Measurements from ENCODE around the gene SF3B4.

Gene SF3B4

DNA sequence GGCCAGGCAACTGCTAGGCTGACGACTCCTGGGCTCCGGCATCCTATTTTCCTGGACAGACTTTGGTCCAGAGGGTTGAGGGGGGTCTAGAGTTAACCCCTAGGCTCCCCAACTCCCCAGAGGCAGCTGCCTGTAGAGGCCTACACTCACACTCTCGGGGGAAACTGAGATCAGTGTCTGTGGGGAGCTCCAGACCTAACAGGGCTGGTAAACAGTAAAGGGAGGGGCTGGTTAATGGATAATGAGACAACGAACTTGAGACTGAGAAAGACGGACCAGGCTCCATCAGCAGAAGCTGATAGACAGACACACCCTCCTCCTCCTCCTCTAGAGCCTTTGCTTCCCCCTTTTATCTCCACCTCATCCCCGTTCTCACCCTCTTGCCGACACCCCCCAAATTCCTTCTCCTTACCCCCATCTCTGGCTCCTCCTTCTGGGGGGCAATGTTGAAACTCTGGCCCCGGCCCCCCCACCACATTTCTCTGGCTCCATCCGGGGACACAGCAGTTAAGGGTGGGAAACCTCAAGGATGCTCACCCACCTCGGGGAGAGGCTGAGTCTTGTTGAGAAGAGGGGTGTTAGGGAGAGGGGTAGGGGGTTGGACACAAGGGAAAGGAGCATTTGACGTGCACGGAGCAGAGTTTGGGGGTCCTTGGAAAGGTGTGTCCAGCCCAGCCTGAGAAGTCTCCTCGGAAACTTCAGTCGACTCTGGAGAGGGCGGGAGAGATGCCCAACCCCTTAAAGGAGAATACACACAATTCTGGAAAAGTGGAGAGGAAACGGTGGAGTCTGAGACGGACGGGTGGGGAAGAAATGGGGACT is 8.8 kb upstream of the SF3B4 start, which contains the start of gene MTMR11:
TSS of gene MTMR11 (minus strand) at position 710 of the 822 bp plus-strand sequence. CDS start at position 478, 232 bp downstream.
- ATAC-seq (ENCODE audit: insufficient read depth, low read depth) (no peak), DNase-seq (no peak)
- H3K27me3 ChIP-seq (ENCODE audit: insufficient read depth, low read length, poor library complexity), result no peaks in the 10 kb centered on the region
- no peak within 1 kb of the TSS for H3K4me2 ChIP-seq (ENCODE audit: insufficient read depth, low read length)
- H3K4me3 ChIP-seq (ENCODE audit: low read depth in 1 of 2, low read length in 2 of 2), result no peak within 1 kb of the TSS
- H3K27ac ChIP-seq (ENCODE audit: low read length), result no peak within 1 kb of the TSS
- no peak within 1 kb of the TSS for H3K9ac ChIP-seq (ENCODE audit: low read depth, low read length)
- no peaks in the 10 kb centered on the region for H3K36me3 ChIP-seq (ENCODE audit: insufficient read depth, low read length)
- H3K79me2 ChIP-seq (ENCODE audit: insufficient read depth, low read length), result no peaks in the 10 kb centered on the region
- H4K20me1 ChIP-seq (ENCODE audit: insufficient read depth, low read length), result no peaks in the 10 kb centered on the region
- no peak within 1 kb of the TSS for H2AFZ ChIP-seq (ENCODE audit: low read depth, low read length)
- TF ChIP-seq, protein P1, sequence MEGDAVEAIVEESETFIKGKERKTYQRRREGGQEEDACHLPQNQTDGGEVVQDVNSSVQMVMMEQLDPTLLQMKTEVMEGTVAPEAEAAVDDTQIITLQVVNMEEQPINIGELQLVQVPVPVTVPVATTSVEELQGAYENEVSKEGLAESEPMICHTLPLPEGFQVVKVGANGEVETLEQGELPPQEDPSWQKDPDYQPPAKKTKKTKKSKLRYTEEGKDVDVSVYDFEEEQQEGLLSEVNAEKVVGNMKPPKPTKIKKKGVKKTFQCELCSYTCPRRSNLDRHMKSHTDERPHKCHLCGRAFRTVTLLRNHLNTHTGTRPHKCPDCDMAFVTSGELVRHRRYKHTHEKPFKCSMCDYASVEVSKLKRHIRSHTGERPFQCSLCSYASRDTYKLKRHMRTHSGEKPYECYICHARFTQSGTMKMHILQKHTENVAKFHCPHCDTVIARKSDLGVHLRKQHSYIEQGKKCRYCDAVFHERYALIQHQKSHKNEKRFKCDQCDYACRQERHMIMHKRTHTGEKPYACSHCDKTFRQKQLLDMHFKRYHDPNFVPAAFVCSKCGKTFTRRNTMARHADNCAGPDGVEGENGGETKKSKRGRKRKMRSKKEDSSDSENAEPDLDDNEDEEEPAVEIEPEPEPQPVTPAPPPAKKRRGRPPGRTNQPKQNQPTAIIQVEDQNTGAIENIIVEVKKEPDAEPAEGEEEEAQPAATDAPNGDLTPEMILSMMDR (IDR thresholded peaks at IDR 0.05; ENCODE audit: borderline replicate concordance, extremely low read depth, low read length, poor library complexity, severe bottlenecking), result no peak
- TF ChIP-seq EZH2 (IDR thresholded peaks at IDR 0.05; ENCODE audit: borderline replicate concordance, low read depth, low read length, severe bottlenecking), result no peak
- no peaks in the 10 kb centered on the region for H3K9me3 ChIP-seq (ENCODE audit: insufficient read depth, low read length, severe bottlenecking)
- H3K4me1 ChIP-seq (ENCODE audit: insufficient read depth, low read length), result peaks cover 13% of the 10 kb centered on the region

DNA sequence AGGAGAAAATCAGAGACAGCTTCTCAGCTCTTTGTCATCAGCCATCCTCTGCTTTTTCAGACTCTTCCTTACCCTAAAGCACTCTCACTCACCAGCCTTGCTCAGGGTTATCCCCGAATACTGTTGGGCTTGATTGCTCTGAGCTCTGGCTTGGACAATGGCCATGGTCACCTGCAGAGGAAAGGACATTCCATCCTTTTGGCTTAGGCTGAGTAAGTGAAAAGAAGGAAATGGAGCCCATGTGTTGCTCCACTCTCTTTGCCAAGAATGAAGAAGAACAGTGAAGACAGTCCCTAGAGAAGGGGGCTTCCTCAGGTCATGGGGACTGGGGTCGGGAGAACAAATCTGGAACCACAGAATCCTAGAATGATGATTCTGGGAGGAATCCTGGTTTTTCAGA is 6.8 kb upstream of the SF3B4 start:
- no peak for DNase-seq
- no peaks in the 10 kb centered on the region for H3K9me3 ChIP-seq (ENCODE audit: insufficient read depth, low read length, severe bottlenecking)
- no peak overlapping the region for H3K27ac ChIP-seq (ENCODE audit: low read length)
- no peaks in the 10 kb centered on the region for H3K36me3 ChIP-seq (ENCODE audit: insufficient read depth, low read length)
- no peak overlapping the region for H2AFZ ChIP-seq (ENCODE audit: low read depth, low read length)
- no peaks in the 10 kb centered on the region for H4K20me1 ChIP-seq (ENCODE audit: insufficient read depth, low read length)
- H3K4me3 ChIP-seq (ENCODE audit: low read depth in 1 of 2, low read length in 2 of 2), result no peak overlapping the region
- H3K4me1 ChIP-seq (ENCODE audit: insufficient read depth, low read length), result peaks cover 13% of the 10 kb centered on the region
- H3K79me2 ChIP-seq (ENCODE audit: insufficient read depth, low read length), result no peaks in the 10 kb centered on the region
- H3K4me2 ChIP-seq (ENCODE audit: insufficient read depth, low read length), result no peak overlapping the region
- ATAC-seq (ENCODE audit: insufficient read depth, low read depth), result no peak
- TF ChIP-seq, protein P1 (IDR thresholded peaks at IDR 0.05; ENCODE audit: borderline replicate concordance, extremely low read depth, low read length, poor library complexity, severe bottlenecking), result no peak
- TF ChIP-seq EZH2 (IDR thresholded peaks at IDR 0.05; ENCODE audit: borderline replicate concordance, low read depth, low read length, severe bottlenecking), result no peak
- no peaks in the 10 kb centered on the region for H3K27me3 ChIP-seq (ENCODE audit: insufficient read depth, low read length, poor library complexity)
- H3K9ac ChIP-seq (ENCODE audit: low read depth, low read length), result no peak overlapping the region

DNA sequence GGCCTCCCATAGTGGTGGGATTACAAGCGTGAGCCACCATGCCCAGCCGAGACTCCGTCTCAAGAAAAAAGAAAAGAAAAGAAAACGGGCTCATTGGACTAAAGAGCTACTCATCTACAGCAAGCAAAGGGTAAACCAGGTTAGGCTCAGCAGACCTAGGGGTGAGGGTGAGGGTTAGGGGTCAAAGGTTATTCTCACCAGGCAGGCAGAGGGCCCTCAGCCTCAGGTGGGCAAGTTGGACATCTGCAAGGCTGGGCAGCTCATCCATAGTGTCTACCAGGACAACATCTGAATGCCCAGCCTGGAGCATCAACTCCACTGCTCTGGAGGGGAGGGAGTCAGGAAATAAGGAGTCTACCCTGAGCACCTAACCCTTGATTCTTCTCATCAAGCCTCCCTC is 5.6 kb upstream of the SF3B4 start:
- no peaks in the 10 kb centered on the region for H3K27me3 ChIP-seq (ENCODE audit: insufficient read depth, low read length, poor library complexity)
- no peak overlapping the region for H3K4me3 ChIP-seq (ENCODE audit: low read depth in 1 of 2, low read length in 2 of 2)
- H3K36me3 ChIP-seq (ENCODE audit: insufficient read depth, low read length), result no peaks in the 10 kb centered on the region
- no peak overlapping the region for H2AFZ ChIP-seq (ENCODE audit: low read depth, low read length)
- H3K4me2 ChIP-seq (ENCODE audit: insufficient read depth, low read length), result no peak overlapping the region
- no peak for ATAC-seq (ENCODE audit: insufficient read depth, low read depth)
- peaks cover 18% of the 10 kb centered on the region for H3K4me1 ChIP-seq (ENCODE audit: insufficient read depth, low read length)
- H3K27ac ChIP-seq (ENCODE audit: low read length), result no peak overlapping the region
- H3K79me2 ChIP-seq (ENCODE audit: insufficient read depth, low read length), result no peaks in the 10 kb centered on the region
- no peak for DNase-seq
- no peak overlapping the region for H3K9ac ChIP-seq (ENCODE audit: low read depth, low read length)
- no peaks in the 10 kb centered on the region for H4K20me1 ChIP-seq (ENCODE audit: insufficient read depth, low read length)
- TF ChIP-seq, protein P1 (IDR thresholded peaks at IDR 0.05; ENCODE audit: borderline replicate concordance, extremely low read depth, low read length, poor library complexity, severe bottlenecking), result no peak
- TF ChIP-seq EZH2 (IDR thresholded peaks at IDR 0.05; ENCODE audit: borderline replicate concordance, low read depth, low read length, severe bottlenecking), result no peak
- H3K9me3 ChIP-seq (ENCODE audit: insufficient read depth, low read length, severe bottlenecking), result no peaks in the 10 kb centered on the region

Data from DND-41 (cell line).